Measurements from ENCODE around the gene TBC1D19.

Gene TBC1D19

GRCh38 chr4:26766141-26766540 is 182.3 kb downstream of the TBC1D19 start:
- in situ Hi-C loops (cut with MboI; ENCODE audit: low sequenced_read_pairs) = no loop called here

DNA sequence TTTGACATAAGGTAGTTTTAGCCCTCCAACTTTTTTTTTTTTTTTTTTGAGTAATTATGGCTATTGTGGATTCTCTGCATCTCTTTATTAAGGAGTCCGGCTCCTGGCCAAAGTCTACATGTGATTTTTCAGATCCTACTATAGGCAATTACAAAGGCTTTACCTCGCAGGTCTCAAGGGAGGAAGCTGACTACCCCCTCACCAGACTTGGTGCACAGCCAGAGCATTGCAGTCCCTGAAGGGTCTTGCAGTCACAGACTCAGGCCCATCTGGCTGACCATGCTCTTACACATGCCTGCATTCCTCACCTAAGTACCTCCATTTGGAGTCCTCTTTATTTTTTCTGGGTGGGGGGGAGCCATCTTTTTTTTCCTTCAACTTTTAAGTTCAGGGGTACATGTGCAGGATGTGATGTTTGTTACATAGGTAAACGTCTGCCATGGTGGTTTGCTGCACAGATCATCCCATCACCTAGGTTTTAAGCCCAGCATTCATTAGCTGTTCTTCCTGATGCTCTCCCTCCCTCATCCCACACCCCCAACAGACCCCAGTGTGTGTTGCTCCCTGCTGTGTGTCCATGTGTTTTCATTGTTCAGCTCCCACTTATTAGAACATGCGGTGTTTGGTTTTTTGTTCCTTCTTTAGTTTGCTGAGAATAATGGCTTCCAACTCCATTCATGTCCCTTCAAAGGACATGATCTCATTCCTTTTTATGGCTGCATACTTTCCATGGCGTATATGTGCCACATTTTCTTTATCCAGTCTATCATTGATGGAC is 188.4 kb downstream of the TBC1D19 start:
- in situ Hi-C loops (cut with MboI; ENCODE audit: low sequenced_read_pairs) = no loop called here

- in situ Hi-C loops (cut with MboI; ENCODE audit: low sequenced_read_pairs) = no loop called here
These were observed 195.3 kb downstream of the TBC1D19 start for GRCh38 chr4:26779224-26779623.

- in situ Hi-C loops (cut with MboI; ENCODE audit: low sequenced_read_pairs) = no loop called here
These were observed 195.8 kb downstream of the TBC1D19 start for GRCh38 chr4:26779674-26780073.

DNA sequence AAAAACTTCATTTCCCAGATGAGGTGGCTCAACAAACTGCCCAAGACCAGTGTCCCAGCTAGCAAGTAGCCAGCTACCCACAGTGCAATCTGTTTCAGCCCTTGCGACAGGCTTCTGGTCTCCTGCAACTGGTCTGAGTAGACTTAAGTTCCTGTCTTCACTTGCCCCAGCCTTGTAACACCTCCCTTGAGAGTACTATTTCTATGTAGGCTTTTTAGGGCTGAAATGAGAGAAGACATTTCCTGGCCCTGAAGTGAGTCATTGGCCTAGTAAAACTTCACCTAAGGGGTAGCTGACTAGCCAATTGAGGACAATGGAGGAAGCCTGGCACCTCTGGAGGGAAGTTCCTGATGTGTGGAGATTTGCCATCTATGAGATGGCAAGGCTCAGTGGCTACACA is 196.7 kb downstream of the TBC1D19 start:
- in situ Hi-C loops (cut with MboI; ENCODE audit: low sequenced_read_pairs) = no loop called here

- in situ Hi-C loops (cut with MboI; ENCODE audit: low sequenced_read_pairs) = no loop called here
These were observed 198.4 kb downstream of the TBC1D19 start for GRCh38 chr4:26782168-26782829.

DNA sequence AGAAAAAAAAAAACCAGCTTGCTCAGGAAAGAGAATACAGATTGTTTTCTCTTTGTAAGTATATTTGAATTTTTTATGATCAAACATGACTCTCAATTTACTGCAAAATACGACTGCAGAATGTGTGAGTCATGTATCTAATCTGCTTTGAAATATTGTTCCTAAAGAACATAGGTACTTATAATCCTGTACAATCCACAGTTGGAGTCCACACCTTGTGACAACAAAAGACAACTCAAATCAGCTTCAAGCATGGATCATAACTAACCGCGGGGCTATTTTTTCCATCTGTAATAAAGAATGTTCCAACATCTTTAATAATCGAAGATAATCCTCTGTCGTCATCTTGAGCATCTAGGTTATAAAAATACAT is 198.9 kb downstream of the TBC1D19 start:
- in situ Hi-C loops (cut with MboI; ENCODE audit: low sequenced_read_pairs) = no loop called here

DNA sequence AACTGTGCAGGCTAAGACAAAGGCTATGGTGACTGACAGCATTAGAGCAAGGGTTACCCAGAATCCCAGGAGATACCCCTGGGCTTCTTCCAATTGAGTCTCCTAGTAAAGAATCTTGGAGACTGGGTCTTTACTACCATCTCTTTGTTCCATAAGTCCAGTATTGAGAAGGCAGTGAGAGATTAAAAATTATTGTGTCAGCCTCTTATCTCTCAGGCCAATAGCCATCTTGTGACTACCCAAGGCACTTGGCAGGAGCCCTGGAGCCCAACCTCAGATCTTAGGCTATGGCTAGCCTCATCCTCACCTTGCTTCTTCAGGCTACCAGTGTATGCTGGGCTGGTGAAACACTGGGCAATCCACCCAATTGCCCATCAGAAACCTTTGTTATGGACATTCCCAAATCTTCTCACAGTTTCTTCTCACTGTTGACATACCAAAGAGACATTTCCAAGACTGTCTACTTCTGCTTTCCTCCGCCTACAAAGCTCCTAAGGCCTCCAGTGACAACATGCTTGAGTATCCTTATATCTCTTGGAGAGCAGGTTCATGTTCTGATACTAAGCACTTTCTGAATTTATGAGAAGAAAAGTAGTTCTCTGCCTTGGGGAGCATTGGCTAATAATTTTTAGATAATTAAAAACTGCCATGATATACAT is 200.5 kb downstream of the TBC1D19 start:
- in situ Hi-C loops (cut with MboI; ENCODE audit: low sequenced_read_pairs) = no loop called here

DNA sequence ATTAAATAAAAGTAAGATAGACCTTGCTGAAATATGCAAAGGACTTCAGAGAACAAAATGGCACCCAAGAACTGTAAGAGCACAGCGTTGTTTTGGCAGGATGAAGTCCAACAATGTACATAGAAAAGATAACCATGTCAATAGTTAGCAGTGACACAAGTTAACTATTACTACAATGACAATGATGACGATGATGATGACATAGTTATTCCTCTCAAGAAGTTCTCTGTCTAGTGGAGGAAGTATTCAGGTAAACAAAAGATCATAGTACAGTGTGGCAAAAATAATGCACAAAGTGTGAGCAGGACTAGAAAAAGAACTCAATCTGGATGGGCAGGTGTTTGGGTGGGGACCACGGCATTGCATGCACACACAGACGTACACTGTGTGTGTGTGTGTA is 201.4 kb downstream of the TBC1D19 start:
- in situ Hi-C loops (cut with MboI; ENCODE audit: low sequenced_read_pairs) = no loop called here

- in situ Hi-C loops (cut with MboI; ENCODE audit: low sequenced_read_pairs) = no loop called here
These were observed 201.9 kb downstream of the TBC1D19 start for GRCh38 chr4:26785810-26786209.

DNA sequence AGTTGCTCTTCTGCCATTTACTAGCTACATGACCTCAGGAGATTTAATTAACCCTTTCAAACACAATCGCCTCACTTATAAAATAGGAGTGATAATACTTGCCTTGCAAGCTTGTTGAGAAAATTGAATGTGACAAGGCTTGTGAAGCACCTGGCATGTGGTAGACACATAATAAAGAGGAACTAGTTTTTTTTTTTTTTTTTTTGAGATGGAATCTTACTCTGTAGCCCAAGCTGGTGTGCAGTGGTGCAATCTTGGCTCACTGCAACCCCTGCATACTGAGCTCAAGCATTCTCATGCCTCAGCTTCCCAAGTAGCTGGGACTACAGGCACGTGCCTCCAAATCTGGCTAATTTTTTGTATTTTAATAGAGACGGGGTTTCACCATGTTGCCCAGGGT is 203.0 kb downstream of the TBC1D19 start:
- in situ Hi-C loops (cut with MboI; ENCODE audit: low sequenced_read_pairs) = no loop called here

DNA sequence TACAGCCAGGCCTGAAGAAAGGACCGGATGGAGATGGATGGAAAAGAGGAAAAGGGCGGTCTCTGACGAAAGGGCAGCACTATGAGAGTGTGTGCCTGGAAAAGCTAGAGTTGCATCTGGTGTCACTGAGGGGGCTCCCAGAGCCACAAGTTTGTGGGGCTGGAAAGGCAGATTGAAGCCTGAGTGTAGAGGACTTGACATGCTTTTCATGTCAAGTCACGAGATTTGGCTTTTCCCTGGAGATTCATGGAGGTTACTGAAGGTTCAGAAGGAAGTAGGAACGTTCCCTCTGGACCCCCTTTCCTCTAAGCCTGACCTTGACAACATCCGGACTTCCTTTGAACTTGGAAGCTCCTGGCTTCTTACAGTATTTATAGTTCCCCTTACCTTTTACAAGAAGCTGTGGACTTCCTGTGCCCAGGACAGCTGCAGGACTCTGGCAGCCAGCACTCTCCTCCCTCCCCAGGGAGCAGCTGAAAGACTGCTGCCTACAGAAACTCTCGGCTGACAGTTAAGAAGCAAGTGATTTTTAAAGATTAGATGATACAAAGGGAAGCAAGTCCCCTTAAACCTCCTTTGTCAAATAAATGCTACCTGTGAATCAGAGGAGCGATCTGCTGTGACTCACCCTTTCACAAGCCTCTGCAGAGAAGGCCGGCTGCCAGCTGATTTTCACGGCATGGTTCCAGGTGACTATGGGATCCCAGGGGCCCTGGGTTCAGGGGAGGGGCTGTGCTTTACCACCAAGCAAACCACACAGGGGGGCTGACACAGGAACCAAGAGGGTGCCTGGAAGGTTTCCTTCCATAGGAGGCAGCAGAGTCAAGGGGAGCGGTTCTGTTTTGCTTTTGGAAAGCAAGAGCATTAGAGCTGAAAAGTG is 203.8 kb downstream of the TBC1D19 start:
- in situ Hi-C loops (cut with MboI; ENCODE audit: low sequenced_read_pairs) = no loop called here

GRCh38 chr4:26788341-26788733 is 204.5 kb downstream of the TBC1D19 start:
- in situ Hi-C loops (cut with MboI; ENCODE audit: low sequenced_read_pairs) = no loop called here

DNA sequence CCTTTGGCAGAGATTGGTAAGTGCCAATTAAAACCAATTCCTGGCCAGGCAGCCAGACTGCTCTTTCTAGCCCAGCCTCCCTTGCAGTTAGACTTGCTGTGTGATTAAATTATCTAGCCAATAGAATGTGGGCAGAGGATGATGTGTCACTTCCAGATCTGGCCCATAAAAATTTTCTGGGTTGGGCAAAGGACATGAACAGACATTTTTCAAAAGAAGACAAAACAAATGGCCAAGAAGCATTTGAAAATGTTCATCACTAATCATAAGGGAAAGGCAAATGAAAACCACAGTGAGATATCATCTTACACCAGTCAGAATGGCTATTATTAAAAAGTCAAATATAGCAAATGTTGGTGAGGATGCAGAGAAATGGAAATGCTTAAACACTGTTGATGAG is 205.3 kb downstream of the TBC1D19 start:
- in situ Hi-C loops (cut with MboI; ENCODE audit: low sequenced_read_pairs) = no loop called here

DNA sequence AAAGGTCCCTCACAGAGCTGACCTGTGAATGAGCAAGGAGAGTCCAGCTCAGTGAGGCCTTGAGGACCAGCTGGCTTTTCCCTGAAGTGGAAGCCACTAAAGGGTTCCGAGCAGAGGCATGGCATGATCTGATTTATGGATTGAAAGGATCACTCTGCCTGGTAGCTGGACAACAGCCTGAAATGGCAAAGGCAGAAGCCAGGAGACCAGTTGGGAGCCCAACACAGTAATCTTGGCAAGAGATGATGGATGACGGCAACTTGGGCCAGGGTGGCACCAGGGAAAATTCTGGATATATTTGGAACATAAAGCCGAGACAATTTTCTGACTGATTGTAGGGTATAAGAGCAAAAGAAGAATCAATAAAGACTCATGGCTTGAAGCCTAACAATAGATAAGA is 207.5 kb downstream of the TBC1D19 start:
- in situ Hi-C loops (cut with MboI; ENCODE audit: low sequenced_read_pairs) = no loop called here

DNA sequence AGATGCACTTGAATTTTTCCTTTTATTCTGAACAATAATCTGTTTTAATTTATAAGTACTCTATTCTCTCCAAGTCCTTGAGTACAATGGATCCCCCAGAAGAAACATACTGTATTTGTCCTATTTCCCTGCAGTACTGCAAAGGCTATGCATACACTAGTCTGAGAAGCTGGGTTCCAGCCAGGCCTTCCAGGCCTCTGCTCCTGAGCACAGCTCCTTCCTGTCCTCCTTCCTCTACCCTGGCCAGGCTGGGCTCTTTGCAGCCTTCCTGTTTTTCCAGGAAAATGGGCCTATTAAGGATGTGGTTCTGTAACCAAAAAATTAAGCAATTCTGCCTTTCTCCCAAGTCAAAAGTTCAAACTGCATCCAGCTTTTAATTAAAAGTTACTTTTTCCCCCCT is 208.8 kb downstream of the TBC1D19 start:
- in situ Hi-C loops (cut with MboI; ENCODE audit: low sequenced_read_pairs) = no loop called here

DNA sequence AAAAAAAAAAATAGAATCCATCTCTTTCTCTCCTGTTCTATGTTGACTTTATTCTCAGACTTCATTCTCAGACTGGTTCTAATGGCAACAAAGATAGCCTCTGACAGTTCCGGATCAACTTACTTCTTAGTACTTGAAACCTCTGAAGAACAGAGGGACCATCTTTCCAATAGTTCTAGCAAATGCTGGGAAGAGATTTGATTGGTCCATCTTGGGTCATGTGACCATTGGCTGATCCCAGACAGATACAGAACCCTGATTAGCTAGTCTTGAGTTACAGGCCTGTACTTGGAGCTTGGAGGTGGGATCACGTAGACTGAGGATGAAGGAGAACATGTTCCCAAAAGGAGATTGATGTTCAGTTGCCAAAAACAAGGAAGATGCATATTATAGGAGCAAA is 209.9 kb downstream of the TBC1D19 start:
- in situ Hi-C loops (cut with MboI; ENCODE audit: low sequenced_read_pairs) = no loop called here

DNA sequence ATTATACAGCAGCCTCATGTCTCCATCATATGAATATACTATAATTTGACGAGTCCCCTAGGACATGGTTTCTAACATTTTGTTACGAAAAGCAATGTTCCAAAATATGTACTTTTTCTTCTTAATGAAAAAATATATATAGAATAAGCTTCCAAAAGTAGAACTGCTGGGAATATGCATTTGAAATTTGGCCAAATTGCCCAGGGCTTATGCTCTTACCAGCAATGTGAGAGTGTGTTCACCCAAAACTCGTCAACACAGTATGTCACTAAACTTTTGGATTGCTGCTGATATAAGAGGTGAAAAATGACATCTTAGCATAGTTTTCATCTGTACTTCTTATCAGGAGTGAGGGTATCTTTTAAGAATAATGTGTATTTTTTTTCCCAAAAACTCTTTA is 212.2 kb downstream of the TBC1D19 start:
- in situ Hi-C loops (cut with MboI; ENCODE audit: low sequenced_read_pairs) = no loop called here

DNA sequence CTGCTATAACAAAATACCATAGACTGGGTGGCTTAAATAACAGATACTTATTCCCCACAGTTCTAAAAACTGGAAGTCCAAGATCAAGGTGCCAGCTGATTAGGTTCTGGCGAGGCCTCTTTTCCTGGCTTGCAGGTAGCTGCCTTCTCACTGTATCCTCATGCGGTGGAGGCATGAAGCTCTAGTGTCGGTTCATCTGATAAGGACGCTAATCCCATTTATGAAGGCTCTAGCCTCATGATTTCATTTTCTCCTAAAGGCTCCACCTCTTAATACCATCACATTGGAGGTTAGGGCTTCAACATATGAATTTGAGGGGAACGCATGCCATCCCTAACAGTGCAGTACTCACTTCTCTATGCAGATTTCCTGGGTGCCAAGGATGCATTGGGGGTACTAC is 218.9 kb downstream of the TBC1D19 start:
- in situ Hi-C loops (cut with MboI; ENCODE audit: low sequenced_read_pairs) = no loop called here

DNA sequence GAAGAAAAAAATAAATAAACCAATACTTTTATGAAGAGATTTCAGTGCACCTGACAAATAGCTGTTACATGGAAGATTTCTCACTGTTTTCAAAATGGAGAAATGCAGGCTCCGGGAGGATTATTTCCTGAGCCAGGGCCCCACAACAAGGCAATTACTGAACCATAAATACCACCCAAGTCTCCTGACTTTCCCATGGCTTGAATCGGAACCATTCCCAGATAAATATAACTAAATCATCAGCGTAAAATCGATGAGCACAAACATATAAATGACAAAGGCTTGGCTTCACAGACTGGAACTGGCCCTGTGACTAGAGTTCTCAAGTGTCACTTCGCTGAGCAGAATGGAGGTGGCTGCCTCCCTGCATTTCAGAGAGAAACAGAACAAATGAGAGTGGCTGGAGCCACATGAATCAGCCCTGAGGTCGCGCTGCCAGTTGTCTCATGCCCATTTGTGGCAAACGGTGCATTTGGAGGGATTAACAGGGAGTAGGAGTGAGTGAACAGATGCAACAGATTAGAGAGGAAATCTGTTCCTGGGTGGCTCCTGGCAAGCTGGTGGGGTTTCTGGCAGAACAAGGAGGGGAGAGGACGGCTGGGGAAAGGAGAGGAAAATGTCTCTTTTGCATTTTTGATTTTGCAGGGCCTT is 219.5 kb downstream of the TBC1D19 start:
- in situ Hi-C loops (cut with MboI; ENCODE audit: low sequenced_read_pairs) = no loop called here

GRCh38 chr4:26804451-26804850 is 220.6 kb downstream of the TBC1D19 start:
- in situ Hi-C loops (cut with MboI; ENCODE audit: low sequenced_read_pairs) = no loop called here

Measured in HL-60/S4 treated with retinoic acid at 250 ng/mL for 4 days and 3 days (cell line).